GM18526 (cell line): ENCODE results near the gene MYO5B.

ENCODE experiments used
- POLR2A ChIP-seq: IDR thresholded peaks from 3 replicates; pipeline ENCODE4 v1.6.1; 2011; ENCODE audit not compliant: insufficient read length; ENCODE audit errors: extremely low read depth

Gene MYO5B

DNA sequence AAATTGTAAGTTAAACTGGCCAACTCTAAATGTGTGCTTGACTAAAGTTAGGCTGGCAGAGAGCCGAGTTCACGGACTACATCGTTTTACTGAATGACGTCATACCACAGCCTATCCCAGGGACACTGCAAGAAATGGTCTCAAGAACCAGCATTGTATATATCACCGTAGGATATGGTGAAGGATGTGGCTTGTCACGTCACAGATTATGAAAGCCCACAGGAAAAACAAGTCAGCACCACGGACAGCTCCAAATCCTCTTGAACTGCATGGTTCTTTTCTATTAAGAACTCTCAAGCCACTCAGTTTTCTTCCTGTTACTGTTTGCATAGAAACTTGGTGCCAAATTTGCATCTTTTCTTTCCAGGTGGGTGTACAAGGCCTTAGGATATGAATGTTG, 296.5 kb downstream of the MYO5B start:
- TF ChIP-seq POLR2A: no peak

DNA sequence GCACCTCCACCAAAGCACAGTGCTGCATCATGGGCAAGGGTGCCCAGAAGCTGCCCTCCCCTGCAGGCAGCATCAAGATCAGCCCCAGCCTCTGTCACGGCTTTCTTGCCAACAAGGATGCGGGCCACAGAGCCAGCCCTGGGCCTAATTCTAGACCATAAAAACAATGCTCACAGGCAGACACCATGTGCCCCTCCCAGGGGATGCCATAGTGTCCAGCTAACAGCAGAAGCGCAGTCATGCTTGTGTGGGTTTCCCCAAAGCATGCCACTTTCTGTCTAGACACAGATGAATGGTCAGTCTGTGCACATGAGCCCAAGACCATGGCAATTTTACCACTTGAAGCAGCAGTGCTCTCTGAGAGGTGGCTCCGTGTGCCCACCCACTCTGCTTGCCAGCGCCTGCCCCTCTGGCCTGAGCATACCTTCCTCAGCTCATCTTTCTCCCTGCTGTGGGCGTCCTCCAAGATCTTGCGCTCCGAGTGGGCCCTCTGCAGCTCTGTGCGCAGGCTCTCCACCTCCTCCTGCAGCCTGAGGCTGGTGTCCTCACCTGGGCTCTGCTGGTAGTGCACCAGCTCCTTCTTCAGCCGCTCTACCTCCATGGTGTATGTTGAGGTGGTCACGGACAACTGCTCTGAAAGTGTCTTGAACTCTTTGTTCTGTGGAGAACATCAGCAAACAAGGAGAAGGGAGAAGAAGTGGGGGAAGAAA, 300.3 kb downstream of the MYO5B start:
- TF ChIP-seq POLR2A: no peak

DNA sequence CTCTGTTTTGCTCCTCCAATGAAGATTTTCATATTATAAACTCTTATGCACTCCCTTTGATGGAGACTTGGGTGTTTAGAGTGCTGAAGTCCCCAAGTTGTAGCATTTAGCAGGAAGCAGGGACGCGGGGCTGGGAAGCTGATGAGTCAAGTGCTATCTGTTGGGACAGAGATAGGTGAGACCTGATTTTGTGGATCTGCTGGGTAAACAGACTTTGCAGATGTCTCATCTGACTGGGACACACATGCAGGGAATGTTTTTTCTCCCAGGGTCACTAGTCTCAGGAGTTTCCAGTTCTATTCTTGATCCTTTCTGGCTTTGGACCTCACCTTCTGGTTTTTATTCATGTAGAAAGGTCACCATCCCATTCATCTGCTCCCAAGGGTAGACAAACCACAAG, 301.9 kb downstream of the MYO5B start:
- no peak for TF ChIP-seq POLR2A

DNA sequence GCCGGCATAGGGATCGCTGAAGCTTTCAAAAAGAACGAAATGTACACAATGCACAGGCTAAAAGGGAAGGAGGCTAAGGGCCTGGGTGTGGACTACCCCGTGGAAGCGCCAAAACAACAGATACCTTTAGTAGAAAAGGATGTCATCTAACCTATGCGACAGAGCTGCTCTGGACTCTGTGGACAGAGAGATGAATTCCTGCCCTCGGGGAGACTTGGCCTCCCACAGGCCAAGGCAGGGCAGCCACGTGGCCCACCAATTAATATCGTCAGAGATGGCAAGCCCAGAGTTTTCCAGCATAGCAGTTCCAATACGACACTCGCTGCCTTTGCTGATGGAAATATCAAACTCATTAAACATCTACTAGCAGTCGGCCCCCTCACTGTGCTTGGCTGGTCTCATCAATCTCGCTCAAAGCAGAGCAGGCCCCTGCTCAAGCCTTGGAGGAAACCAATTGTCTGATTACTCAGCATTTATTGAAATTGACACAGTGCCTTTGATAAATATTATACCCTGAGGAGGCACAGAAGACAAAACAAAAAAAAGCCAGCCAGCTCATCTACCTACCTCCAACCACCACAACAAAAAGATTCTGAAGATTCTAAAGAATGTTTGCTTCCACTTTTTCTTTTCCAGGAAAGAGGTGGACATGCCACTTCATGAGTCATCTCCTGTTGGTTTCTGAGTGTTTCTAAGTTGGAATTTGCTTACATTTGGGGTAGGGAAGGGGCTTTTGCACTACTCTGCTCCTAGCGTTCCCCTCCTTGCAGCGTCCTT, 302.6 kb downstream of the MYO5B start:
- no peak for TF ChIP-seq POLR2A

DNA sequence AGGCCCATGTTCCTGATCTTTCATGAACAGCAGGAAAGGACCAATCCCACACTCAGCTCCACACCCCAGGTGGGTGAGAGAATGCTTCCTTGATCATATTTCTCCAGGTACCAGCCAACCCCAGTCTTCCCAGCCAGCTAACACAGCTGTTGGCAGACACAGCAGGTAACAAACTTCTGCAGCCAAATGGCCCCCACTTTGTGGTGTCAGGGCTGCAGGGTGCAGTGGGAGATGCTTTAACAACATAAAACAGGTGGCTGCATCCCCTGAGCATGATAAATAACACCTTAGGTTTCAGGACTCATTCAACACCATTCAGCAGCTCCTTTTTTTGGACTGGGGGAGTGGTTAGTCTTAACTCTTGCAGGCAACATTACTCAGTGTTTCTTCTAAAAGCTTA, 304.9 kb downstream of the MYO5B start:
- TF ChIP-seq POLR2A: no peak

DNA sequence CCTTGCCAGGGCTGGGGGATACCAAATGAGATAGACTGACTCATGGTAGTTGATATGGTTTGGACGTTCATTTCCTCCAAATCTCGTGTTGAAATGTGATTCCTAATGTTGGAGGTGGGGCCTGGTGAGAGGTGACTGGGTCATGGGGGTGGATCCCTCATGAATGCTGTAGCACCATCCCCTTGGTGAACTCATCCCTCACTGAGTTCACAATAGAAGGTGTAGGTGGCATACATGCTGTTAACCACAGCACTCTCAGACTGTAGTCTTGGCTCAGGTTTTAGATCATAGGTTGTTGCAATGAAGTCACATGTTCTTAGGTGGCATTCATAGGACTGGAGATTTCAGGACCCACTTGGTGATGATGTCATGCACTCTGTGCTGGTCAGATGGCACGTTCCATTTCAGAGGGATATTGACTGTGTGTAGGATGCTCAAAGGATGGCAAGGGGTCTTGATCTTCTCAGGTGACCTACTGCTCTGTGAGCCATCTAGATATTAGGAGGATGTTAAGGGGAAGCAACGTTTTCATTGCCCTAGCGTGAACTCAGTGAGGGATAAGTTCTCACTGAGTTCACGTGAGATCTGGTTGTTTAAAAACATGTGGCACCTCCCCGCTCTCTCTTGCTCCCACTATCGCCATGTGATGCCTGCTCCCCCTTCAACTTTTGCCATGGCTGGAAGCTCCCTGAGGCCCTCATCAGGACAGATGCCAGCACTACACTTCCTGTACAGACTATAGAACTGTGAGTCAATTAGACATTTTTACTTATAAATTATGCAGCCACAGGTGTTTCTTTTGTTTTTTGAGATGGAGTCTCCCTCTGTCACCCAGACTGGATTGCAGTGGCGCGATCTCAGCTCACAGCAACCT, 307.8 kb downstream of the MYO5B start:
- TF ChIP-seq POLR2A: no peak

DNA sequence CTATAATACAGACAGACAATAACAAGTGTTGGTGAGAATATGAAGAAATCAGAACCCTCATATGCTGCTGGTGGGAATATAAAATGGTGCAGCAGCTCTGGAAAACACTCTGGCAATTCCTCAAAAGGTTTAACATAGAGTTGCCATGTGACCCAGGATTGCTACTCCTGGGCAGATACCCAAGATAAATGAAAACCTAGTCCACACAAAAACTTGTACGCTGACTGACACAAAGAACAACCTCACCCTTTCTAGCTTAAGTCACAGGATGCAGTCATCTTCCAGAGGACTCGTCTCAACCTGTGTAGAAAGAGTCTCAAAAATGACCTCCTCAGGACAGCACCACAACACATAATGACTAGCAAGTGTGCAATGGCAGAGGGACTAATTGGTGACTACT, 310.0 kb downstream of the MYO5B start:
- TF ChIP-seq POLR2A: no peak

DNA sequence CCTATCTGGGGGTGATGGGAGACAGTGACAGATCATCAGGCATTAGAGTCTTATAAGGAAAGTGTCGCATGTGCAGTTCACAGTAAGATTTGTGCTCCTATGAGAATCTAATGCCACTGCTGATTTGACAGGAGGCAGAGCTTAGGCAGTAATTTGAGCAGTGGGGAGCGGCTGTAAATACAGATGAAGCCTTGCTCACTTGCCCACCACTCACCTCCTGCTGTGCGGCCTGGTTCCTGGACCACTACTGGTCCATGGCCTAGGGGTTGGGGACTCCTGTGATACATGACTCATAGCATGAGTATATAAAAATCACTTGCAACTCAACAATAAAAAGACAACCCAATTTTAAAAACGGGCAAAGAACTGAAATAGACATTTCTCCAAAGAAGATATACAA, 310.5 kb downstream of the MYO5B start:
- TF ChIP-seq POLR2A: no peak

DNA sequence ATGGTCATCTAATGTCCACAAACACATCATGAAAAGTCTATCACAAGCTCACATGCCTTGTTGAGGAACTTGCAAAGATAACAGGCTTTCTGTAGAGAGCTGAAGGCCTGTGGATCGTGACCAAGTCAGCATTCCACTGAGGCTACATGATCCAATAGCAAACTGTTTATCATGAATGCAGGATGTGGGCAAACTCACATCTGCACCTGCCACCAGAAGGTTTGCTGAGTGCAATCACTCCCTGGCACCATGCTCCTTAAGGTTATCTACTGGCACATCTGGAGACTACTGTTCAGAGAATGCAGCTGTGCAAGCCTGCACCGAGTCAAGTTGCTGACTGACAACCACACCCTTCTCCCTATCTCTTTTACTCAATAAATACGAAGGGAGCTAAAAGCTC, 314.3 kb downstream of the MYO5B start:
- no peak for TF ChIP-seq POLR2A

DNA sequence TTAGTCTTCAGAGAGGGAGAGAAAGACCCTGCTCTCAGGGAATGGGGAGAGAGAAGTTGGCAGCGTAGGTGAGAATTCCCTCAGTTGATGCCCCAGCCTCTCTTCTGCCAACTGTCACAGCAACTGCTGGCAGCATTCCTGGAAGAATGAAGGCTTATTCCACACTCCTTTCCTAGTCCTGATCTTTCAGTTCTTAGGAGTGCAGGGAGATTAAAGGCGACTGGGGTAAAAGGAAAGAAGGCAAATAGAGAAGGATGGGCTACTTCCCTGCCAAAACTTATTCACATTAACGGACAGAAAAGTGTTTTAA, 315.7 kb downstream of the MYO5B start:
- no peak for TF ChIP-seq POLR2A

DNA sequence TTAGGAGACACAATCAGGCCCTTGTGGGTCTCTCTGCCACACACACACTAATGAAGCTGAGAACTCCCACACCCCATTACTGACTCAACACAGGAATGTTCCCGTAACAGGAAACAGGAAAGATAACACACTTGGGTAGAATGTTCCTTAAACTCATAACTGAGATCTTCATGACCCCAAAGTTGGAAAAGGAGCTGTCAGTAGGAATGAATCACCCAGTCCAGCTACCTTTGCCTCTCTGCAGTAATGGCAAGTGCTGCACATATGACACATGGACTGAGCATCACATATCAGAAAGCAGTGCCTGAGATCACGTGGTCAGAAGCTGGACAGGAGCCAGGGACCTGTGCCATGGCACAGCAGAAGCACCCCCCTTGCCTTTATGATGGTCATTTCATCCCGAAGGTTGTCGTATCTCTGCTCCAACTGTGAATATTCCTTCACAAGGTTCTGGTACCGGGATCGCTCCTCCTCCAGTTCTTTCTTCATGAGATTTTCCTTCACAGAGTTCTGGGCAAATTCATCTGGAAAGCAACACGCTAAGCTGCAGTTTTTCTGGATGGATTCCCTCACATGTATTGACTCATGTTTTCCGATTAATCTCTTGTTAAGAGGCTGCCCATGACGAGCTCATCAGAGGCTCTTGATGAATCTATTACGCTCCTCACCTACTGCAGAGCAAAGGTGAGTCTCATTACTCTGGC, 316.2 kb downstream of the MYO5B start:
- TF ChIP-seq POLR2A: no peak

DNA sequence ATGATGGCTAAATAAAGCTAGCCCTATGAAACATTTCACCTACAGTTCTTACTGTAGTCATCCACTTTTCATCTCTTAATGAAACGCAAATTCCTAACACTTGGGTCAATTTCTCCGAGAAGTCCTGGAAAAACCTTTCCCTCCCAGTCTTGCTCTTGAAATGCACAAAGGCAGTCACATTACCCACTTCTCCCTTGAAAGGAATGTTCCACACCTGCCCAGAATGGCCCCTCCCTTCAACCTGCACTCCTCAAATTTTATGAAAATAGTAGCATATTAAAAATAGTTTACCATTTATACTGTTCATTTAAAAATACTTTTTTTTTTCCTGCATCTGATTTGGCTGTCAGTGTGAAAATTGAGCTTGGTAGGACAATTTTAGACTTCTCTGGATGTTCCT, 316.9 kb downstream of the MYO5B start:
- TF ChIP-seq POLR2A: no peak

DNA sequence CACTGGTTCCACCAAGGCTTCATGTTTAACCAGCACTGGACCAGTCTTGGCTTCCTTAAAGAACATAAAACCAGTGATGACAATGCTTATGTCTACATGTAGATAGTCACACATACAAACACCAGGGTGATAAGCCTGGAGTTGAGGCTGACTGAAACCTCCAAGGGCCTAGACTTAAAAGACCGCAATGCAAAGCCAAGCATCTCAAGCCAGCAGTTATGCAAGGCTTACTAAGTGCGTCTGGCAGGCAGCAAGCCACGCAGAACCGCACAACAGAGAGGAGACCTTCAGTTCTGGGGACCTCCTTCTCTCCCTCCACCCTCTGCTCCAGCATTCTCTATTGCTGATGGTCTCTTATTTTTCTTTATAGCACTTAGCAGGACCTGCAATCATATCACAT, 318.4 kb downstream of the MYO5B start:
- TF ChIP-seq POLR2A: no peak

DNA sequence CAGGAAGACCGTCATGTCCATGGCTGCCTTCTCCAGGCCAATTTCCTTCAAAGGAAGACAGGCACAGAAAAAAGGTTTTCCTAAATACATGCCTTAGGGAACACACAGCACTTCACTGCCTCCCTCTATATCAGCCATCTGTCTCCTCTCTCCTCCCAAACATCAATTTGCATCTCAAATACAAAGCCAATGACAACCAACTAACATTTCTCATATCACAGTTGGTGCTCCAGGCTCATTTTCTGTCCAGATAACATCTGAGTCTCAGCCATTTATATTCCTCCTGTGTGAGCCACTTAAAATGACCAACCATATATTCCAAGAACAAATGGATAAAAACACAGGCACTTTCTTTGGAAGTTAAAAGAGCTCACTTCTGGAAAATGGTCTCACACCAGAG, 319.2 kb downstream of the MYO5B start:
- no peak for TF ChIP-seq POLR2A

DNA sequence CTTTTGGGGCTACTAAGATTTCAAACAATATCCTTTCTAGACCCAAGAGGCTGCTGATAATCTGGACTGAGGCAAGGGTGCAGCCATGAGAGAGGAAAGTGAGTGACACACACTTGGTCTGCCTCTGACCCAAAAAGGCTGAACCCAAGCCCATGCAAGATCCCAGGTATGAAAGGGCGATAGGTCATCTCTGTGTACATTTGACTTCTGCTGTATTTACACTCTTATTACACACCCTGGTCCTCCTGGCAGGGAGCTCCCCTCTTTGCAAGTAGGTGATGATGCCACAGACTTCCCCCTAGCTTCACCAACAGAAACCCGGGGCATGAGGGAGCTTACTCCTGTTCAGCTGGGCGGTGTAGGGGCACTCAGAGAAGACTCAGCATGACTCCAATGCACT, 319.8 kb downstream of the MYO5B start:
- TF ChIP-seq POLR2A: no peak
